A673 (cell line): Measurements from ENCODE around the gene TAS2R19. TPM values are rescaled to one million over a fixed set of nuclear protein-coding genes. Genes with fewer than 3 reads are reported as not detected.

Experiments used
- BruUV-seq: library from RNA; stranded (reverse); fragments of 400-500 nt; replicated peaks from 2 replicates; lab custom pipeline; 2021; lab: Mats Ljungman, UMichigan
- CTCF ChIA-PET: fragments of 300-600 bp; sonication (Branson Sonifier 250); formaldehyde crosslinking; loops from one replicate; lab custom pipeline; 2022; ENCODE audit warnings: antibody characterized with exemption; lab: Charles Lee
- POLR2A ChIA-PET: fragments of 300-600 bp; sonication (Branson Sonifier 250); formaldehyde crosslinking; loops from one replicate; lab custom pipeline; 2022; ENCODE audit warnings: antibody characterized with exemption; ENCODE audit not compliant: low non-redundant PET; lab: Charles Lee
- DNase-seq: peaks from one replicate; pipeline ENCODE4 v3.0.0-alpha.2; 2015; ENCODE audit warnings: low spot score
- H3K27ac ChIP-seq: fragments of 200-600 bp; sonication (generic); 2 replicates; pipeline ENCODE4 v1.5.1; 2016; ENCODE audit warnings: mixed run types, low read depth, mild to moderate bottlenecking, mixed read lengths, antibody characterized with exemption, low read length; ENCODE audit not compliant: poor library complexity, severe bottlenecking
- H3K27me3 ChIP-seq: fragments of 200-600 bp; sonication (generic); replicated peaks from 2 replicates; pipeline ENCODE4 v1.6.1; 2017; ENCODE audit warnings: mixed run types, low read depth, mild to moderate bottlenecking, mixed read lengths, antibody characterized with exemption, low read length; ENCODE audit not compliant: insufficient read depth, poor library complexity
- H3K36me3 ChIP-seq: fragments of 200-600 bp; sonication (generic); 2 replicates; pipeline ENCODE4 v1.6.1; 2016; ENCODE audit warnings: mixed run types, mild to moderate bottlenecking, mixed read lengths, antibody characterized with exemption, low read length; ENCODE audit not compliant: insufficient read depth, poor library complexity, severe bottlenecking
- H3K4me1 ChIP-seq: fragments of 200-600 bp; sonication (generic); 2 replicates; pipeline ENCODE4 v1.6.1; 2017; ENCODE audit warnings: mixed run types, mild to moderate bottlenecking, mixed read lengths, antibody characterized with exemption, low read length; ENCODE audit not compliant: insufficient read depth, poor library complexity, severe bottlenecking
- H3K4me3 ChIP-seq: fragments of 200-600 bp; sonication (generic); 2 replicates; pipeline ENCODE4 v1.5.1; 2016; ENCODE audit warnings: low read depth, mixed run types, mild to moderate bottlenecking, mixed read lengths, low read length; ENCODE audit not compliant: poor library complexity, severe bottlenecking
- H3K9me3 ChIP-seq: fragments of 200-600 bp; sonication (generic); 2 replicates; pipeline ENCODE4 v1.6.1; 2016; ENCODE audit warnings: mixed run types, low read depth, mild to moderate bottlenecking, mixed read lengths, antibody characterized with exemption, low read length; ENCODE audit not compliant: poor library complexity, severe bottlenecking
- EZH2 ChIP-seq: fragments of 200-600 bp; sonication (generic); IDR thresholded peaks from 2 replicates; pipeline ENCODE4 v1.6.1; 2017; ENCODE audit warnings: borderline replicate concordance, low read depth, mild to moderate bottlenecking, mixed read lengths, antibody characterized with exemption, low read length; ENCODE audit not compliant: poor library complexity, severe bottlenecking
- intact Hi-C: fragments of 100-400 bp; cut with micrococcal nuclease; formaldehyde crosslinking; loops from one replicate; pipeline ENCODE4 v1.10.0; 2022; ENCODE audit not compliant: unreplicated experiment
- total RNA-seq: library from RNA; stranded (reverse); gene quantifications from 2 replicates; pipeline ENCODE4 v1.2.3, GENCODE V29; 2021
- TF ChIP-seq, protein P1 (sequence below): fragments of 300-800, 200-600 bp; sonication (generic); conservative IDR thresholded peaks from 2 replicates; pipeline ENCODE4 v1.5.1; 2017; ENCODE audit warnings: low read depth, mild to moderate bottlenecking, antibody characterized with exemption, low read length, moderate library complexity, mixed read lengths

Gene TAS2R19
- total RNA-seq, 1 experiment from 2014 or later, result 5.2 TPM

DNA sequence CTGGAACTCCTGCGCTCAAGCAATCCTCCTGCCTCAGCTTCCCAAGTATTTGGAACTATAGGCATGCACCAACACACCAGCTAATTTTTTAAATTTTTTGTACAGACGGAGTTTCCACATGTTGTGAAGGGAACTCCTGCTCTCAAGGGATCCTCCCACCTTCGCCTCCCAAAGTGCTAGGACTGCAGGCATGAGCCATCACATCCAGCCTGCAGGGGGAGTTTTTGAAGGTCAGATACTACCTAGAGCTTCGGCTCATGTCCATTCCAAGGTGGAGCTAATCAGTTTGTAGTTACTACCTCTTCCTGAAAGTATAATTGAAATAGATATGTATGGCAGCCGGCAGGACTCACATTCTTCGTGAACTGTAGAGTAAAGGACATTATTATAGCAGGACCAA, 3.7 kb upstream of the TAS2R19 start:
- no peak for DNase-seq
- H3K36me3 ChIP-seq, result no peaks in the 10 kb centered on the region
- H3K9me3 ChIP-seq, result no peaks in the 10 kb centered on the region
- ChIA-PET CTCF (no interaction called here), POLR2A (no interaction called here)
- no peak overlapping the region for H3K4me3 ChIP-seq
- no peak for TF ChIP-seq EZH2
- TF ChIP-seq, protein P1, sequence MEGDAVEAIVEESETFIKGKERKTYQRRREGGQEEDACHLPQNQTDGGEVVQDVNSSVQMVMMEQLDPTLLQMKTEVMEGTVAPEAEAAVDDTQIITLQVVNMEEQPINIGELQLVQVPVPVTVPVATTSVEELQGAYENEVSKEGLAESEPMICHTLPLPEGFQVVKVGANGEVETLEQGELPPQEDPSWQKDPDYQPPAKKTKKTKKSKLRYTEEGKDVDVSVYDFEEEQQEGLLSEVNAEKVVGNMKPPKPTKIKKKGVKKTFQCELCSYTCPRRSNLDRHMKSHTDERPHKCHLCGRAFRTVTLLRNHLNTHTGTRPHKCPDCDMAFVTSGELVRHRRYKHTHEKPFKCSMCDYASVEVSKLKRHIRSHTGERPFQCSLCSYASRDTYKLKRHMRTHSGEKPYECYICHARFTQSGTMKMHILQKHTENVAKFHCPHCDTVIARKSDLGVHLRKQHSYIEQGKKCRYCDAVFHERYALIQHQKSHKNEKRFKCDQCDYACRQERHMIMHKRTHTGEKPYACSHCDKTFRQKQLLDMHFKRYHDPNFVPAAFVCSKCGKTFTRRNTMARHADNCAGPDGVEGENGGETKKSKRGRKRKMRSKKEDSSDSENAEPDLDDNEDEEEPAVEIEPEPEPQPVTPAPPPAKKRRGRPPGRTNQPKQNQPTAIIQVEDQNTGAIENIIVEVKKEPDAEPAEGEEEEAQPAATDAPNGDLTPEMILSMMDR, result 0 out of 2 replicates have a peak, but pooled peaks have one; percentile 16
- intact Hi-C loops, result no loop called here
- H3K4me1 ChIP-seq, result no peaks in the 10 kb centered on the region
- H3K27ac ChIP-seq, result no peak overlapping the region
- no TSS peak for BruUV-seq
- H3K27me3 ChIP-seq, result no peaks in the 10 kb centered on the region

DNA sequence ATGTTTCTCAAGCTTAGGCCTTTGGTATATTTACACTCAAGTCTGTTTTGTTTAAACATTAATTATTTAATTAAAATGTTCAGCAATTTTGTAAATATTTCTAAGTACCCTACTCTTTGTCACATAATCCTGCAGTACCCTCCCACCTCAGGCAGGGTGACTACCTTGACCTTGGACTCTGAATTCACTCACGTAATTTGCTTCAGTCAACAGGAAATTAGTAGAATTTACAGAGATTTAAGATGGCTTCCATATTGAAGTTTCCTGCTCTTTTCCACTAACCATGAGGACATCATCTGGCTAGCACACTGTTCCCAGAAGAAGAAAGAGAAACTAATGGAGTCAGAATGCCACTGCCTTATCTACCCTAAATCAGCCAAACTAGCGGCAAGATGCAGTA, 967 bp upstream of the TAS2R19 start:
- POLR2A ChIA-PET, result no interaction called here
- DNase-seq, result no peak
- Histone ChIP-seq H3K9me3 (no peaks in the 10 kb centered on the region), H3K27me3 (no peaks in the 10 kb centered on the region), H3K4me3 (no peak overlapping the region), H3K36me3 (no peaks in the 10 kb centered on the region), H3K4me1 (no peaks in the 10 kb centered on the region), H3K27ac (no peak overlapping the region)
- CTCF ChIA-PET, result no interaction called here
- no peak for TF ChIP-seq EZH2
- TF ChIP-seq, protein P1, result no peak
- intact Hi-C loops, result no loop called here
- no TSS peak for BruUV-seq

DNA sequence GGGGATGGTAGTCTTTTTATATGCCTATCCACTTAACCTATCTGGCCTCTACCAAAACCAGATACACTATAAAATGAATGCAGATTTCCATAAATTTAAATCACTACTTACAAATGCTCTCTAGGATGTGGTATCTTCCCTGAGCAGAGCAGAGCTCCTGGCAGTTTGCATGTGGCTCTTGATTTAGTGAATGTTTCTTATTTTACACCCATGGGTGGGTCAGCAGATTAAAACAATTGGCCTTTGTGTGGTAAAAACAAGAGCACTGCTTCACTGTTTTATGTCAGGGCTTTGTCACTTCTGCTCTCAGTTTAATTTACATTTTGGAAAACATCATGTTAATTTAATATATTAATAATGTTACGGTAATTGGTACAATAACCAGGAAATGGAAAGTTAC, 5.5 kb downstream of the TAS2R19 start:
- H3K36me3 ChIP-seq, result no peaks in the 10 kb centered on the region
- H3K4me1 ChIP-seq, result no peaks in the 10 kb centered on the region
- H3K9me3 ChIP-seq, result no peaks in the 10 kb centered on the region
- no peaks in the 10 kb centered on the region for H3K27me3 ChIP-seq
- TF ChIP-seq, protein P1, result no peak
- no peak for TF ChIP-seq EZH2
- DNase-seq, result no peak
- ChIA-PET POLR2A (no interaction called here), CTCF (no interaction called here)
- intact Hi-C loops, result no loop called here
- no TSS peak for BruUV-seq
- no peak overlapping the region for H3K27ac ChIP-seq
- no peak overlapping the region for H3K4me3 ChIP-seq
